Measurements from ENCODE around the gene HEYL.

Gene HEYL

GRCh38 chr1:39632682-39633417 is 6.6 kb downstream of the HEYL start:
- peak; percentile 34 for DNase-seq (ENCODE audit: low spot score)
- no peak for TF ChIP-seq CTCF (IDR thresholded peaks at IDR 0.05; ENCODE audit: extremely low read depth, missing control alignments)

- peak; percentile 41 for DNase-seq (ENCODE audit: low spot score)
- no peak for TF ChIP-seq CTCF (IDR thresholded peaks at IDR 0.05; ENCODE audit: extremely low read depth, missing control alignments)
Observed at GRCh38 chr1:39632323-39632681, 7.1 kb downstream of the HEYL start.

GRCh38 chr1:39631361-39632322 is 7.8 kb downstream of the HEYL start:
- peak; percentile 23 for DNase-seq (ENCODE audit: low spot score)

GRCh38 chr1:39628807-39629350 is 10.6 kb downstream of the HEYL start:
- no peak for DNase-seq (ENCODE audit: low spot score)
- TF ChIP-seq CTCF (IDR thresholded peaks at IDR 0.05; ENCODE audit: extremely low read depth, missing control alignments) = no peak

More at GRCh38 chr1:39631361-39632322, 7.8 kb downstream of the HEYL start:
- TF ChIP-seq CTCF (IDR thresholded peaks at IDR 0.05; ENCODE audit: extremely low read depth, missing control alignments) = no peak

GRCh38 chr1:39626646-39627045 is 12.8 kb downstream of the HEYL start:
- no peak for DNase-seq (ENCODE audit: low spot score)
- no peak for TF ChIP-seq CTCF (IDR thresholded peaks at IDR 0.05; ENCODE audit: extremely low read depth, missing control alignments)

GRCh38 chr1:39625462-39626273 is 13.8 kb downstream of the HEYL start:
- DNase-seq (ENCODE audit: low spot score) = no peak

More at GRCh38 chr1:39625462-39626273, 13.8 kb downstream of the HEYL start:
- no peak for TF ChIP-seq CTCF (IDR thresholded peaks at IDR 0.05; ENCODE audit: extremely low read depth, missing control alignments)

Measured in GM20000 (cell line).